GM12874 (cell line): Measurements from ENCODE around the gene CADM2.

Experiments used
- CTCF ChIP-seq: IDR thresholded peaks from 2 replicates; pipeline ENCODE4 v1.5.1; 2011; ENCODE audit warnings: low read depth, mild to moderate bottlenecking, control low read depth, low read length, moderate library complexity; ENCODE audit not compliant: insufficient read depth

Gene CADM2

GRCh38 chr3:85050821-85051220, 92.0 kb downstream of the CADM2 start:
- no peak for TF ChIP-seq CTCF

GRCh38 chr3:85051786-85052185, 93.0 kb downstream of the CADM2 start:
- no peak for TF ChIP-seq CTCF

- no peak for TF ChIP-seq CTCF
Observed at GRCh38 chr3:85053626-85054025, 94.8 kb downstream of the CADM2 start.

- no peak for TF ChIP-seq CTCF
Observed at GRCh38 chr3:85054579-85054978, 95.8 kb downstream of the CADM2 start.

GRCh38 chr3:85068911-85069310, 110.1 kb downstream of the CADM2 start:
- TF ChIP-seq CTCF = no peak

- no peak for TF ChIP-seq CTCF
Observed at GRCh38 chr3:85074003-85074402, 115.2 kb downstream of the CADM2 start.

- TF ChIP-seq CTCF = no peak
Observed at GRCh38 chr3:85075663-85076062, 116.9 kb downstream of the CADM2 start.

GRCh38 chr3:85077018-85077417, 118.2 kb downstream of the CADM2 start:
- TF ChIP-seq CTCF = no peak
